Subcutaneous adipose tissue (tissue), 4 donors: ENCODE data around the gene LTC4S. TPM values are rescaled to one million over a fixed set of nuclear protein-coding genes. Genes with fewer than 3 reads are reported as not detected.

Experiments
- CTCF ChIP-seq: fragments of 450-650 bp; IDR thresholded peaks from one replicate; pipeline ENCODE4 v1.5.1; 2016; ENCODE audit warnings: low read depth, mild to moderate bottlenecking, control low read depth, antibody characterized with exemption, moderate library complexity
- total RNA-seq, 4 donors: library from RNA; depleted of rRNA; stranded (reverse); fragments of >200 nt; gene quantifications; one replicate each; pipeline ENCODE4 v1.1.0, GENCODE V29; 2016

Gene LTC4S
- total RNA-seq, 4 donors from 2014 or later = 2.7 to 8.8 (median 7.0) TPM; not detected in 1

GRCh38 chr5:179766021-179766725 lies 27.6 kb upstream of the LTC4S start:
- TF ChIP-seq CTCF = no peak

DNA sequence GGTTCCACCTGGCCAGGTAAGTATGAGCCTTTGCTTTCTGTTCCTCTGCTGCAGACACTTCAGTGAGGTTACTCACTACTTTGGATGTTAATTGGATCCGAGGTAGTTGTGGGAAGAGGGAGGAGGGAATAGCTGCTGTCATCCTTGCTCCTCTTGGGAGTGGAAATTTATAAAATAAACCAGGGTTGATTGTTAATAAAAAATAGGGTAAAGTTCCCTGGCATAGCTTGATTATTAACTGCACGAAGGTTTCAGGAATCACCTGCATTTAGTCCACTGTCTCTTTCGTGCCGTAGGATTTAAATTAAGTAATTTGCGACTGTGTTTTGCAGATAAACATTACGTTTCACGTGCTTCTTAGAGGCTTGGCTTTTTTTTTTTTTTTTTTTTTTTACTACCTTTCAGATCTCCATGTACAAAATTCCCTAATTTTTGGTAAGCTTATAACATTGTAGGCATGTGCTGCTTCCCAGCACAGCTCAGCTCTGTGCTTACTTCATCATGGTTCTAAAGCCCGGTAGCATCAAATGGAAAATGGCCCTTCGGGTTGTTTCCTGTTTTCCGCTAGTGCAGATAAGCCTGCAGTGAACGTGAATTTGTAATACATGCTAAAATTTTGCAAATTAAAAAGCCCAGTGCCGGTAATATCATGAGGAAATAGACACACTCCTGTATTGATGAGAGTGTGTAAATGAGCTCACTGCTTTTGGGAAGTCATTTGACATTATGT lies 26.9 kb upstream of the LTC4S start:
- TF ChIP-seq CTCF = no peak

GRCh38 chr5:179767496-179768100 lies 26.2 kb upstream of the LTC4S start:
- no peak for TF ChIP-seq CTCF

DNA sequence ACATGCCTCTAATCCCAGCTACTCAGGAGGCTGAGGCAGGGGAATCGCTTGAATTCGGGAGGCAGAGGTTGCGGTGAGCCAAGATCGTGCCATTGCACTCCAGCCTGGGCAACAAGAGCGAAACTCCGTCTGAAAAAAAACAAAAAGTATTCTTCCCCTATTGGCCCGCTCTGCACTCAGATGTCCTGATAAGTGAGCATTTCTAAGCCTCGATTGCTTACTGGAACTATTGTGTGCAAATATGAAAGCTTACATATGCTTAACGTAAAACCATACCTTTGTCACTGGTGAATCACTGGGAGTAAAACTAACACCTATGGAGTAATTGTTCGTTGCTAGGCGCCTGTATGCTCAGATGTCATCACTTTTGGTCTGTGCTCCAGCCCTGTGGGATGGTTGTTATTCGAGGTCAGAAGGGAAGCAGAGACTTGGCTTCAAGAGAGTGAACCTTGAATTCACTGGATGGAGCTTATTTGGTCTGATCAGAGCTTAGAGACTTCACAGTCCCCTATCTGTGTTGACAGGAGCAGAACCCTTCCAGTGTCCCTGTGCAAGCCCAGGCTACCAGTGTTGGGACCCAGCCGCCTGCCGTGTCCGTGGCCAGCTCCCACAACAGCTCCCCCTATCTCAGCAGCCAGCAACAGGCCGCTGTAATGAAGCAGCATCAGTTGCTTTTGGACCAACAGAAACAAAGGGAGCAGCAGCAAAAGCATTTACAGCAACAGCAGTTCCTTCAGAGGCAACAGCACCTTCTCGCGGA lies 25.3 kb upstream of the LTC4S start:
- no peak for TF ChIP-seq CTCF

DNA sequence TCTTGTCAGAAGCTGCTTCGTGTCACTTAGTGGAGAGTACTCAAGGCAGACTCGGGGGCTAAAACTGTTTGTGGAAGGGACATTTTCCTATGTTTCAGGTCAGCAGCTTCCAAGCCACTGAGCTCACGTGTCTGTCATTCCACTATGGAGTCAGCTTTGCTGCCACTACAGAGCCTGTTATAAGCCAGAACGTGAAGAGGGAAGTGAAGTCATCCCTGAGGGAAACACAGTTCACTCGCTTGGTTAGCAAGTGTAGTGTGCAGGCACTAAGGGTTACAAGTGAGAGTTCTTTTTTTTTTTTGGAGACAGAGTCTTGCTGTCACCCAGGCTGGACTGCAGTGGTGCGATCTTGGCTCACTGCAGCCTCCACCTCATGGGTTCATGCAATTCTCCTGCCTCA lies 24.5 kb upstream of the LTC4S start:
- TF ChIP-seq CTCF = no peak

- TF ChIP-seq CTCF = no peak
These were observed 24.0 kb upstream of the LTC4S start for GRCh38 chr5:179769796-179770195.
